ENCODE measurements around the gene SEMA4C.

The SEMA4C gene

DNA sequence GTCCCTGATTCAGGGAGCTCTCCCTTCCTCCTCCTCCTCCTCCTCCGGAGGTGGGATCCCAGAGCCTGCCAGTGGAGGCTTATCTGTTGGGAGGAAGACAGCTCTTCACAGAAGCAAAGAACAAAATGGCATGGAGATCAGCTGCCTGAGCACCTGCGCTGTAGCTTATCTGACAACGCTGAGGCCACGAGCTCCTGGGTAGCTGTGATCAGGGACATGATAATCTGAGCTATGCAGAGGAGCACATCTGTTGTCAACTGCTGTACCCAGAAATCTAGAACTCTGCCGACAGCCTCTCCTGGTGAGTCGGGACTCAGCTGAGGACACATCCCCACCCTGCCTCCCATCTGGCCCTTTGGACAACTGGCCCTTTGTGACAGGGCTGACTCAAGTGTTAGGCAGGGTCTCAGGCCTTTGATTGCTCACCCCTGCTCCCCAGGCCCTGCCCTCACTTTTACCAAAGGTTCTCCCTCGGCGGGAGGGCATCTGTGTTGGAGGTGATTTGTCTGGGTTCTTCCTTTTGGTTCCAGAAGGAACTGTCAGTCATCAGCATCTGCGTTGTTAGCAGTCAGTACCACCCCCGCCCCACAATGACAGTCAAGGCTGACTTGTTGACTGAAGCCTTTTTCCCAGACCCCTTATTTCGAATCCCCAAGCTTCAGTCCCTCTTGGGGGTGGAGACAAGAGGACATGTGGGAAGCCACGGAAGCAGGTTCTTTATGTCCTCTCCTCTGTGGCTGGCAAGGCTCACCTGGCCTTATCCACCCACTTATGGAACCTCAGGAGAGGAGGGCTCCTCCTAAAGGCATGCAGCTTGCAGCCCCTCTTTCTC is 59.7 kb downstream of the SEMA4C start:
- Histone ChIP-seq H3K4me3 (ENCODE audit: low read length in 2 of 2) (no peak overlapping the region), H2AFZ (ENCODE audit: low read length) (no peak overlapping the region), H3K27ac (replicated peaks; ENCODE audit: low read length) (no peak overlapping the region), H3K4me2 (ENCODE audit: insufficient read depth, low read length, poor library complexity, severe bottlenecking) (no peak overlapping the region), H3K14ac (ENCODE audit: low read length) (no peak overlapping the region), H3K9ac (ENCODE audit: low read depth, low read length, poor library complexity) (no peak overlapping the region), H2BK5ac (ENCODE audit: low read length) (no peak overlapping the region), H3K18ac (ENCODE audit: low read length) (no peak overlapping the region), H2AK5ac (ENCODE audit: low read depth, low read length) (no peak overlapping the region), H3K27me3 (ENCODE audit: control insufficient read depth in 3 of 3, insufficient read depth in 3 of 3, low read depth in 1 of 3, low read length in 3 of 3) (no peaks in the 10 kb centered on the region), H3K79me1 (ENCODE audit: low read depth, low read length) (peaks cover 3% of the 10 kb centered on the region), H3K23ac (ENCODE audit: low read depth, low read length, poor library complexity) (no peak overlapping the region), H3K9me3 (replicated peaks in 1 of 2; ENCODE audit: control insufficient read depth in 2 of 2, insufficient read depth in 1 of 2, low read depth in 1 of 2, low read length in 2 of 2) (peaks cover 0 to 2% of the 10 kb centered on the region in 2 donors), H2BK15ac (ENCODE audit: low read length) (no peak overlapping the region), H3K4ac (ENCODE audit: low read length) (no peak overlapping the region), H4K91ac (ENCODE audit: low read depth, low read length, poor library complexity) (no peak overlapping the region), H3K36me3 (replicated peaks in 1 of 2; ENCODE audit: control insufficient read depth in 2 of 2, insufficient read depth in 2 of 2, low read length in 2 of 2) (peaks cover 16 to 19% of the 10 kb centered on the region in 2 donors), H4K8ac (ENCODE audit: low read depth, low read length) (no peak overlapping the region), H3K4me1 (ENCODE audit: control insufficient read depth in 2 of 2, insufficient read depth in 1 of 2, low read depth in 1 of 2, low read length in 2 of 2) (peaks cover 0 to 1% of the 10 kb centered on the region in 2 donors), H2BK120ac (ENCODE audit: low read depth, low read length) (no peak overlapping the region), H2BK12ac (ENCODE audit: low read length) (no peak overlapping the region)
- no CpG with 5 or more reads among the region's 12 CpGs for WGBS, 2 donors (ENCODE audit: extremely low coverage in 2 of 2, insufficient read length in 2 of 2, insufficient replicate concordance in 1 of 2)
- DNase-seq (ENCODE audit: low spot score) = no peak
